LNCaP clone FGC (cell line): Measurements from ENCODE around the gene APLF.
"Not testable (repeated sequence)": the region's sequence is repeated elsewhere in the genome, so short reads cannot be mapped to it uniquely, and the experiment has no call there.

ENCODE experiments used
- DNase-seq: peaks from one replicate; pipeline ENCODE4 v3.0.0-alpha.2; 2011; ENCODE audit warnings: low read depth
- H3K4me3 ChIP-seq: 2 replicates; pipeline ENCODE4 v1.5.1; 2011; ENCODE audit warnings: mild to moderate bottlenecking, low read depth, low read length, control low read depth
- TF ChIP-seq, protein P1 (sequence below): IDR thresholded peaks from 2 replicates; pipeline ENCODE4 v1.5.1; 2012; ENCODE audit warnings: mild to moderate bottlenecking; ENCODE audit not compliant: control insufficient read depth, insufficient read depth; ENCODE audit errors: extremely low read depth

Gene APLF

DNA sequence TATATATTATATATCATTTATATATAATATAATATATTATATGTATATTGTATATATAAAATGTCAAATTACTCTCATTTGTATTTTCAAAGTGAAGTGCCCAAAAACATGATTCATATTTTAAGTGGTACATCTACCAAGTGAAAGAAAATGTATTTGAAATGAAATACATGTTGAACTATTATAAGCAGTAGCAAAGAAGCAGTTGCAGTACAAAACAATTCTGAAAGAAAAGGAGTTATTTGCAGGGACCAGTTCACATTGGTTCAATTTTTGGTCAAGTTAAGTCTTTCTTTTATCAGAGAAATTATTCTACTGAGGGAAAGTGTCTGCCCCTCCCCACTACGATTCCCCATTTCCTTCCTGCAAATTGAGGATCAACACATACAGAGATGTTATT lies 51.9 kb downstream of the APLF start:
- no peak overlapping the region for H3K4me3 ChIP-seq
- TF ChIP-seq, protein P1, sequence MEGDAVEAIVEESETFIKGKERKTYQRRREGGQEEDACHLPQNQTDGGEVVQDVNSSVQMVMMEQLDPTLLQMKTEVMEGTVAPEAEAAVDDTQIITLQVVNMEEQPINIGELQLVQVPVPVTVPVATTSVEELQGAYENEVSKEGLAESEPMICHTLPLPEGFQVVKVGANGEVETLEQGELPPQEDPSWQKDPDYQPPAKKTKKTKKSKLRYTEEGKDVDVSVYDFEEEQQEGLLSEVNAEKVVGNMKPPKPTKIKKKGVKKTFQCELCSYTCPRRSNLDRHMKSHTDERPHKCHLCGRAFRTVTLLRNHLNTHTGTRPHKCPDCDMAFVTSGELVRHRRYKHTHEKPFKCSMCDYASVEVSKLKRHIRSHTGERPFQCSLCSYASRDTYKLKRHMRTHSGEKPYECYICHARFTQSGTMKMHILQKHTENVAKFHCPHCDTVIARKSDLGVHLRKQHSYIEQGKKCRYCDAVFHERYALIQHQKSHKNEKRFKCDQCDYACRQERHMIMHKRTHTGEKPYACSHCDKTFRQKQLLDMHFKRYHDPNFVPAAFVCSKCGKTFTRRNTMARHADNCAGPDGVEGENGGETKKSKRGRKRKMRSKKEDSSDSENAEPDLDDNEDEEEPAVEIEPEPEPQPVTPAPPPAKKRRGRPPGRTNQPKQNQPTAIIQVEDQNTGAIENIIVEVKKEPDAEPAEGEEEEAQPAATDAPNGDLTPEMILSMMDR, result no peak
- DNase-seq, result no peak

DNA sequence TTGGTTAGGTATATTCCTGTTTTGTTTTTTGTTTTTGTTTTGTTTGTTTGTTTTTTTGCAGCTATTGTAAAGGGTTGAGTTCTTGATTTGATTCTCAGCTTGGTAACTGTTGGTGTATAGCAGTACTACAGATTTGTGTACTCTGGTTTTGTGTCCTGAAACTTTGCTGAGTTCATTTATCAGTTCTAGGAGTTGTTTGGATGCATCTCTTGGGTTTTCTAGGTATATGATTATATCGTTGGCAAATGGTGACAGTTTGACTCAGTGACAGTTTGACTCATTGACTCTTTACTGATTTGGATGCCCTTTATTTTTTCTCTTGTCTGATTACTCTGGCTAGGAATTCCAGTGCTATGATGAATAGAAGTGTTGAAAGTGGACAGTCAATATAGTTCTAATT lies 53.7 kb downstream of the APLF start:
- no peak overlapping the region for H3K4me3 ChIP-seq
- DNase-seq, result no peak
- TF ChIP-seq, protein P1, result no peak

DNA sequence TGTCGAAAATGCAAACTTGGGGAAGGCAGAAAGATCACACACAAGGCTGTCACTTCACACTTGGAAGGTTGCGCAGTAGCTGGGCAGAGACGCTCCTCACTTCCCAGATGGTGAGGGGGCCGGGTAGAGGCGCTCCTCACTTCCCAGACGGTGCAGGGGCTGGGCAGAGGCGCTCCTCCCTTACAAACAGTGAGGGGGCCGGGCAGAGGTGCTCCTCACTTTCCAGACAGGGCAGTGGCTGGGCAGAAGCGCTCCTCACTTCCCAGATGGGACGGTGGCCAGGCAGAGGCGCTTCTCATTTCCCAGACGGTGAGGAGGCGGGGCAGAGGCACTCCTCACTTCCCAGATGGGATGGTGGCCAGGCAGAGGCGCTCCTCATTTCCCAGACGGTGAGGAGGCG lies 59.6 kb downstream of the APLF start:
- not testable (repeated sequence) for H3K4me3 ChIP-seq, DNase-seq

DNA sequence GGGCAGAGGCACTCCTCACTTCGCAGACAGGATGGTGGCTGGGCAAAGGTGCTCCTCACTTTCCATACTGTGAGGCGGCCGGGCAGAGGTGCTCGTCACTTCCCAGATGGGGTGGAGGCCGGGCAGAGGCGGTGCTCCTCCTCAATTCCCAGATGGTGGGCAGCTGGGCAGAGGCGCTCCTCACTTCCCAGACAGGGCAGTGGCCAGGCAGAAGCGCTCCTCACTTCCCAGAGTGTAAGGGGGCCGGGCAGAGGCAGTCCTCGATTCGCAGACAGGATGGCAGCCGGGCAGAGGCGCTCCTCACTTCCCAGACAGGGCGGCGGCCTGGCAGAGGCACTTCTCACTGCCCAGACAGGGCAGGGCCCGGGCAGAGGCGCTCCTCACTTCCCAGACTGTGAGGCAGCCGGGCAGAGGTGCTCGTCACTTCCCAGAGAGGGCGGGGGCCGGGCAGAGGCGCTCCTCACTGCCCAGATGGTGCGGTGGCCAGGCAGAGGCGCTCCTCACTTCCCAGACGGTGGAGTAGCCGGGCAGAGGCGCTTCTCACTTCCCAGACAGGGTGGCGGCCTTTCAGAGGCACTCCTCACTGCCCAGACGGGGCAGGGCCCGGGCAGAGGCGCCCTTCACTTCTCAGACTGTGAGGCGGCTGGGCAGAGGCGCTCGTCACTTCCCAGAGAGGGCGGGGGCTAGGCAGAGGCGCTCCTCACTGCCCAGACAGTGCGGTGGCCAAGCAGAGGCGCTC lies 60.1 kb downstream of the APLF start:
- H3K4me3 ChIP-seq, DNase-seq: not testable (repeated sequence)

DNA sequence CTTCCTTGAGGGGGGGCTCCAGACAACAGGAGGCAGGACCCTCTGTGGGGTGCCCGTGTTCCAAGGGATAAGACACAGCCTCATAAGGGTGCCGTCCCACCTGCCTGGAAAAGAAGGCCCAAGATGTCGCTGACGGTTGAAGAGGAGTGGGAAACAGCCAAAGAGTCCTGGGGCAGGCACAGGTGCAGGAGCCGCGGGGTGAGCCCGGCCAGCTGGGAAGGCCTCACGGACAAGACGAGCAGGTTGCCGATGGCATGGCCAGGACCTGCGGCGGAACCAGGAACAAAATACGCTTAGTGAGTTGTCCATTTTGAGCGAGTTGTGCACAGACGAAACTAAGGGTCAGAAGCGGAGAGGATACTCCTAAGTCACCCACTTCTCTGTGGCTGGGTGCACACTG lies 61.8 kb downstream of the APLF start:
- DNase-seq, H3K4me3 ChIP-seq: not testable (repeated sequence)

DNA sequence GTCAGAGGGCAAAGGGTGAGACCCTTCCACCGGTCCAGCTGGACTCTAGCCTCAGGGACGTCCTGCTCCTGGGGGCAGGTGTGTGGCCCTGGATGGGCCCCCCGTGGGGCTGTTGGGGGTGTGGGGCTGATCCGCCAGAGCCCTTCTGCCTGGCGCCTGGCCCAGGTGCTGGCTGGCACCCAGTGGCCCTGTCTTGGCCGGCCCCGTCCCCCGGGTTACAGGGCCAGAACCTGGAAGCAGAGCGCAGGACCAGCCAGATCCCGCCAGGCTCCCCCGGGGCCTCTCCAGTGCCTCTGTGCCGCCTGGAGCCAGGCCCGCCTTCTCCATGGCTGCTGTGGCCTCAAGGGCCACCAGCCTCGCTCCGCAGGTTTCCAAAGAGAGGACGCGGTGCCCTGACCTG lies 62.3 kb downstream of the APLF start:
- H3K4me3 ChIP-seq, DNase-seq: not testable (repeated sequence)

DNA sequence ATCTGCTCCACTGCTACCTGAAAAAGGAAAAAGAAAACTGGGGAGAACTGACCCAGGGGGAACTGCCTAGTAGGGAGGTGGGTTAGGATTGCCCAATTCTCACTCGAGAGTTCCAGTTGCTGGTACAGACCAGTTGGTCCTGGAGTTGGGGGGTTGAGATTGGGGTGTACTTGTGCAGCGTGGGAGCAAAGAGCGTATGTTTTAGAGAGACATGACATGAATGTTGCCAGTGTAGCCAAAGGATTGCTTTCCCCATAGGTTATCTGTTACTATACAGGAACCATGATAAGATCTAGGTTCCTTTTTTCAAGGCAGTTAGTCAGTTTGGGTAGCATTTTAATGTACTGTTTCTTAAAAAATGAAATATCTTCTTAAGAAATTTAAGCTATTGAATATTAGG lies 68.6 kb downstream of the APLF start:
- DNase-seq, result no peak
- TF ChIP-seq, protein P1, result no peak
- H3K4me3 ChIP-seq, result no peak overlapping the region

DNA sequence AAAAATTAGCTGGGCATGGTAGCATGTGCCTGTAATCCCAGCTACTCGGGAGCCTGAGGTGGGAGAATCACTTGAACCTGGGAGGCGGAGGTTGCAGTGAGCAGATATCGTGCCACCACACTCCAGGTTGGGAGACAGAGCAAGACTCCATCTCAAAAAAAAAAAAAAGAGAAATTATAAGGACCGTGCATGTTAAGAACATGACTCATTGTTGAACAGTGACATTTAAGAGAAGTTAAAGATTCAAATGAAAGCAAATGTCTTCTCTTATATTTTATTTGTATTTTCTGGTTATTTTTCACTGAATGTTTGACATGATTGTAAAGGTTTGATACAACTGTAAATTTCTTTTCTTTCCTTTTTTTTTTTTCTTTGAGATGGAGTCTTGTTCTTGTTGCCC lies 69.6 kb downstream of the APLF start:
- TF ChIP-seq, protein P1, result no peak
- H3K4me3 ChIP-seq, result no peak overlapping the region

DNA sequence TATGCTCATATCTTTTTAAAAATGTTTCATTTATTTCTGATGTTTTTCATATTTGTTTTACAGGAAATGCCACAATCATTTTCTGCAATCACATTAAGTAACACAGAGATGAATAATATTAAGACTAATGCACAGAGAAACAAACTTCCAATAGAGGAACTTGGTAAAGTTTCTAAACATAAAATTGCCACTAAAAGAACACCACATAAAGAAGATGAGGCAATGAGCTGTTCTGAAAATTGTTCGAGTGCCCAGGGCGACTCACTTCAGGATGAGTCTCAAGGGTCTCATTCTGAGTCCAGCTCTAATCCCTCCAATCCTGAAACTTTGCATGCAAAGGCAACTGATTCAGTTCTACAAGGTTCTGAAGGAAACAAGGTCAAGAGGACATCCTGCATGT lies 70.4 kb downstream of the APLF start:
- TF ChIP-seq, protein P1, result no peak
- no peak for DNase-seq
- H3K4me3 ChIP-seq, result no peak overlapping the region

More for the DNA sequence above, 69.6 kb downstream of the APLF start:
- no peak for DNase-seq
